GM19238 (cell line): ENCODE results near the gene RTN4IP1.

Source experiments
- DNase-seq: peaks from one replicate; pipeline ENCODE4 v3.0.0; 2011; ENCODE audit warnings: low spot score; ENCODE audit not compliant: insufficient read length

The RTN4IP1 gene

GRCh38 chr6:106629103-106629858, at the start of gene RTN4IP1, which contains the start of gene QRSL1:
Gene RTN4IP1, minus strand, starts transcription at chr6:106629498. Its CDS starts 477 bp downstream, at chr6:106629021.
Gene QRSL1, plus strand, starts transcription at chr6:106629578. Its CDS starts 104 bp downstream, at chr6:106629682.
- DNase-seq = peak; percentile 77

DNA sequence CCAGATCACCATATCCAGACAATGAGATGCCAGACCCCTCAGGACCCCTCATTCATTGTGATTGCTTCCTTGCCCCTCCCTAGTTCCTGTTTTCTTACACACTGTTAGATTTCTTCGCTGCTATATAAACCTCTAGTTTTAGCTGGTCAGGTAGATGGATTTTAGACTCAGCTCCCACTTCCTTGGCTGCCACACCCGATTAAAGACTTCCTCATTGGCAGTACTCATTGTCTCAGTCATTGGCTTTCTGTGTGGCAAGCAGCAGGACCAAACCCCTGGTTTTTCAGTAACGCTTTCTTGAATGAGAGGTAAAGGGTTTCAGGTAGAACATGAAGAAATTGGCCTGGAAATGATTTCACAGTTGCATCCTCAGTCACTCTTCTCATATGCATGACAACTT, 48.0 kb upstream of the RTN4IP1 start:
- no peak for DNase-seq

GRCh38 chr6:106674541-106675229, 45.4 kb upstream of the RTN4IP1 start:
- no peak for DNase-seq

GRCh38 chr6:106671651-106672050, 42.4 kb upstream of the RTN4IP1 start:
- no peak for DNase-seq

GRCh38 chr6:106670236-106670635, 40.9 kb upstream of the RTN4IP1 start:
- no peak for DNase-seq

- DNase-seq = no peak
These were observed 37.7 kb upstream of the RTN4IP1 start for GRCh38 chr6:106667022-106667402.

DNA sequence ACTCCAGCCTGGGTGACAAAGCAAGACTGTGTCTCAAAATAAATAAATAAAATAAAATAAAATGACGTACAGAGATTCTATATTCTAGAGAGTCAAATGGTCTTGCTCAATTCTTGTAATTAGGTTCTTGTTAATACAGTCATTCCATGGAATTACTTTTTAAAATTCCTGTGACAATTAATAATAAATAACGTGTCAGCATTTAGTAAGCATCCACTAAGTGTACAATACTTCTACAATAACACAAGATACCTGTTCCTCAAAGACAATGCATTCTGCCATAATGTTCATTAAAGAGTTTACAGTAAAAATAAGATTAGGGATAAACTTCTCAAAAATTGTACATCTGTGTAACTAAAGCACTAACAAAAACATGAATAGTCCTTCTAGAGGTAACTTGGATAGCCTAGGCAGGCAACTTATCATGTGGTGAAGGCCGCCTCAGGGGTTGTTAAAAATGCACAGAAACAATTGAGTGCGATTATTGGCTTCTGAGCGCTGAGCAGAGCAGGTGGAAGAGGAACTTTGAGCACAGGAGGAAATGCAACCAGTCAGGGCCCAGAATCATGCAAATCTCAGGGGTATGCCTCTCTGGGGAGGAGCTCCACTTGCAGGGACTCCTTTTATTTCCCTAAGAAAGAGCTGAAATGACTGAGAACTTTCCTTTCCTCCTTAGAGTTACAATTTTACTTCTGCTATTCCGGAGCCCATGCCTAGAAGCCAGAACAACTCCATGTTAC, 37.2 kb upstream of the RTN4IP1 start:
- DNase-seq = peak; percentile 28

- no peak for DNase-seq
These were observed 33.2 kb upstream of the RTN4IP1 start for GRCh38 chr6:106662458-106662857.

GRCh38 chr6:106659859-106660258, 30.6 kb upstream of the RTN4IP1 start:
- DNase-seq = no peak

DNA sequence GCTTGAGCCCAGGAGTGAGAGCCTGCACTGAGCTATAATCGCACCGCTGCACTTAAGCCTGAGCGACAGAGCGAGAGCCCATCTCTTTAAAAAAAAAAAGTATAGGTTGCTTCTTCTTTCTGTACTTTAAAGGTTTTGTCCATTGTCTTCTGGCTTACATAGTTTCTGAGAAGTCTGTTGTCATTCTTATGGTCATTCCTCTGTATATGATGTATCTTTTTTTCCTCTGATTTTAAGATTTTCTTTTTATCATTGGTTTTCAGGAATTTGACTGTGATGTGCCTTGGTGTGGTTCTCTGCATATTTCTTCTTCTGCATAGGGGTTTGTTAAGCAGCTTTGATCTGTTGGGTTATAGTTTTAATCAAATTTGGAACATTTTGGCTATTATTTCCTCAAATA, 29.2 kb upstream of the RTN4IP1 start:
- DNase-seq = no peak

- DNase-seq = no peak
These were observed 19.5 kb upstream of the RTN4IP1 start for GRCh38 chr6:106648651-106649308.

DNA sequence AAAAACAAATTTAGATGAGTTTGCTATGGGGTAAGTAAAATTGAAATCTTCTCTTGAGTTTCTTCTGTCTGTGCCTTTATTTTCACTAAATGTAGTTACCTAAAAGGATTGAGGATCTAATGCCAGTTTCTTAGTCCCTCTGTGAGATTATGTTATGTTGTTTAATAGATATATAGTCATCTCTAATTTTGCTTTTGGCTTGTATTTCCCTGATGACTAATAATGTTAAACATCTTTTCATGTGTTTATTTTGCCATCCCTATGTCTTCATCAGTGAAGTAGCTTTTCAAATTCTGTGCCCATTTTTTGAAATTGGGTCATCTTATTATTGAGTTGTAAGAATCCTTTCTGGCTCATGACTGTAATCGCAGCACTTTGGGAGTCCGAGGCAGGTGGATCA, 13.8 kb upstream of the RTN4IP1 start:
- DNase-seq = no peak

DNA sequence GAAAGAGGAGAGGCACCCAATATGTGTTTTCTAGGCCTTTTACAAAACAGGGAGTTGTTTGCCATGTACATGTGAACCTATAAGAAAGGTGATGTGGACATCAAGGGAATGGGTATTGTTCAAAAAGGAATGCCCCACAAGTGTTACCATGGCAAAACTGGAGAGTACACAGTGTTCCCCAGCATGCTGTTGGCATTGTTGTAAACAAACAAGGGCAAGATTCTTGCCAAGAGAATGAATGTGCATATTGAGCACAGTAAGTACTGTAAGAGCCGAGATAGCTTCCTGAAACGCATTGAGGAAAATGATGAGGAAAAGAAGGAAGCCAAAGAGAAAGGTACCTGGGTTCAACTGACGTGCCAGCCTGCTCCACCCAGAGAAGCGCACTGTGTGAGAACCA, 13.2 kb upstream of the RTN4IP1 start:
- DNase-seq = no peak

- DNase-seq = no peak
These were observed 10.5 kb upstream of the RTN4IP1 start for GRCh38 chr6:106639812-106640211.

DNA sequence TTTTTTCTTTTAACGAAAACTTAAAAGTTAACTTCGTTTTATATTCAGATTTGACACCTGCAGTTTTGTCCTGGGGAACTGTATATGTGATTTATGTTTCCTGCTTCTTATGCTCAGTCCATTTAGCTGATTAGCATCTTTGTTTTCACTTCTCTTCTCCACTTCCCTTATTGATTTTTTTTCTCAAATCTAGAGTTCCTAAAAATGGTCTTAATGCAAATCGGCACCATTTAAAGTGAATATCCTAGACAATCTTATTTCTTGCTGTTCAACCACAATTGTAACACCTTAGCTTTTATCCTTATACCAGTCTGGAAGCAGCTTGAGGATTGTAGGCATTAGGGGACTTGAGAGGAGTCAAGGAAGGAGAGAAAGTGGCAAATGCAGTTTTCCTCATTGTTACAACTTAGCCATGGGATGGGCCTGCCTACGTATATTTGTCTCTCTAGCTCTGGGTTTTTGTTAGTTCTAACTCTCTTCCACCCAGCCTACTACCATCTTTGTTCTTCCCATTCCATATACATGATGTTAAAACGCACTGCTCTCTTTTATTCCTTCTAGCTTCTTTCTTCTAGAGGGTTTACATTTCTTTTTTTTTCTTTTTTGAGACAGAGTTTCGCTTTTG, 8.5 kb upstream of the RTN4IP1 start:
- DNase-seq = no peak

DNA sequence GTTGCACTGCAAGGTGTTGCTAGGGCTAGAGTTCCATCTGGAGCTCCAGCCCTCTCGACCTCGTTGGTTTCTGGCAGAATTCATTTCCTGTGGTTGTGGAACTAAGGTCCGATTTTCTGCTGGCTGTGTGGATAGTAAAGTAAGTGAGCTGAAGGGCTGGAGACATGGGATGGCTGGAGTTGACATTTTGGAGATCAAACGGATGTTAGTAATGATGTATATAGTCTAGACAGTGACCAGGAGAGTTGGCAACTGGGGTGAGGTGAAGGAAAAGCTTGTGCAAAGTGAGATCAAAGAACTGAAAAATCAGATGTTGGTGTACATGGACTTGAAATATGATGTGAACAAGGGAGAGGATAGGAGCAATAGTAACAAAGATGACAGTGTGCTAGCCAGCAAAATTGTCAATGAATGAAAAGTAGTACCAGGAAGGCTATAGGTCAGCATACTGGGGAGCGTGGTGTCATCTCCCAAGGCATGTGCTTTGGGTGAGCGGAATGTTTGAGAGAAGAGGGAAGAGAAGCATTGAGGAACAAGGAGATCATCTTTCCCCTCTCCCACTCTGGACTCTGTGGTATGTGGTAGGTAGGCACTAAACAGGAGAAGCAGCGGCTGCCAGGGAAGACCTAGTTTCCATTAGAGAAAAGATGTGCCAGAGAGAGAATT, 7.9 kb upstream of the RTN4IP1 start:
- DNase-seq = no peak

GRCh38 chr6:106634565-106634964, 5.3 kb upstream of the RTN4IP1 start:
- DNase-seq = no peak

DNA sequence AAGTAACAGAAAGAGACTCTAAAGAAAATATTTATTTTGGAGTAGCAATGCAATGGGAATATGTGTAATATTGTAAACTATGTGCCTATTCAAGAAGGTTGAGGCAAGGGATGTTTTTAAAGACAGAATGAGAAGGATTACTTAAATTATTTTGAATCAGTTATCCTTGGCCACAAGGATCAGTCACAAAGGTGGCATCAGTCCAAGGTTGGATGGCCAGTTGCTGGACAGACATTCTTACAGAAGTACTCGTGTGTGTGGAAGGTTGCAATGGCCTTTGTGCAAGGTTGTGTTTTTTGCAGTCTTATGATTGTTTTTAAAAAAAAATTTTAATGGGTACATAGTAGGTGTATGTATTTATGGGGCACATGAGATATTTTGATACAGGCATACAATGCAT, 2.0 kb upstream of the RTN4IP1 start:
- no peak for DNase-seq

DNA sequence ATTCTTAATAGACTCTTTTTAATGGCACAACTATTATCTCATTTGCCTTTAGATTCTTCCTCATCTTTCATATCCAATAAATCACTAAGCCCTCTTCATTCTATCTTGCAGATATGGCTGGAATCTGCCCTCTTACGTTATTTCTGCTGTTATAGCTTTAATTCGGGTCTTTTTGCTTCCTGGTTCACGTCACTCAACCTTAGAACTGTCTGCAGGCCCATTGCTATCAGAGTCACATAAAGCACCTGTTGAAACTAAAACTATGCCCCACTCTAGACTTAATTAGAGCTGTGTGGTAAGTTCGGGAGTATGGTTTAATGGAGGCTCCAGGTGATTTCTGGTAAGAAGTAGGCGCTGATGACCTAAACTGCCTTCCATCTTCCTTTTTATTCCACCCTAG, 1.1 kb upstream of the RTN4IP1 start:
- no peak for DNase-seq

- DNase-seq = no peak
These were observed 513 bp upstream of the RTN4IP1 start for GRCh38 chr6:106629859-106630163.

DNA sequence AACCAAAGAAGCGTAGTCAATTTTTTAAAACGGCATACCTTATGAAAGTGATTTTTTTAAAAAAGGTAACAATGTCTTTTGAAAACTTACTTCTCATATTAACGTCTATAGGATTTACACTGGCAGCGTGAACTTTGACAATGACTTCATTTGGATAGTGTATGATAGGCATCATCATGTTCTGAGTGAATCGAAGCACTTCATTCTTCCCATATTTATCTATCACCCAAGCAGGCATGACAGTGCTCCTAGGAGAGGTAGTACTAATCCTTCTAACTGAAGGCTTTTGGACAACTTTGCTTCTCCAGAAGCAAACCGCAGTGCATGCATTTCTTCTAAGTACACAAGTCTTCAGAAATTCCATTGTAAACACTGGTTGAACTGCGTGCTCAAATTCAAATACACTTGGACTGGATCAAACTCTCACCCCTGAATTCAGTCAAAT, 618 bp downstream of the RTN4IP1 start:
- DNase-seq = no peak
